SK-N-SH treated with all-trans-retinoic acid at 6 μM for 48 hours (cell line): ENCODE data around the gene KLHL17.

ENCODE experiments used
- RARB ChIP-seq: fragments of 250-450 bp; sonication (Bioruptor Pico); IDR thresholded peaks from 2 replicates; pipeline ENCODE4 v1.8.0; 2021; ENCODE audit warnings: mild to moderate bottlenecking, moderate library complexity
- TOX ChIP-seq: fragments of 250-450 bp; sonication (Bioruptor Pico); IDR thresholded peaks from 2 replicates; pipeline ENCODE4 v1.8.0; 2021; ENCODE audit warnings: mild to moderate bottlenecking, moderate library complexity, borderline replicate concordance
- TSHZ2 ChIP-seq: fragments of 250-450 bp; sonication (Bioruptor Pico); IDR thresholded peaks from 2 replicates; pipeline ENCODE4 v1.5.0; 2020; ENCODE audit warnings: mild to moderate bottlenecking, moderate library complexity
- ZFP3 ChIP-seq: fragments of 250-450 bp; sonication (Bioruptor Pico); IDR thresholded peaks from 2 replicates; pipeline ENCODE4 v1.5.0; 2020; ENCODE audit warnings: mild to moderate bottlenecking, moderate library complexity
- TF ChIP-seq, protein P1 (sequence below): fragments of 250-450 bp; sonication (Bioruptor Pico); IDR thresholded peaks from 2 replicates; pipeline ENCODE4 v1.5.1; 2021; ENCODE audit warnings: mild to moderate bottlenecking, moderate library complexity

- no peak for TF ChIP-seq RARB
- no peak for TF ChIP-seq TOX (CRISPR knock-in tag)
- TF ChIP-seq ZFP3 (CRISPR knock-in tag) = no peak
- no peak for TF ChIP-seq TSHZ2 (CRISPR knock-in tag)
- TF ChIP-seq, protein P1, sequence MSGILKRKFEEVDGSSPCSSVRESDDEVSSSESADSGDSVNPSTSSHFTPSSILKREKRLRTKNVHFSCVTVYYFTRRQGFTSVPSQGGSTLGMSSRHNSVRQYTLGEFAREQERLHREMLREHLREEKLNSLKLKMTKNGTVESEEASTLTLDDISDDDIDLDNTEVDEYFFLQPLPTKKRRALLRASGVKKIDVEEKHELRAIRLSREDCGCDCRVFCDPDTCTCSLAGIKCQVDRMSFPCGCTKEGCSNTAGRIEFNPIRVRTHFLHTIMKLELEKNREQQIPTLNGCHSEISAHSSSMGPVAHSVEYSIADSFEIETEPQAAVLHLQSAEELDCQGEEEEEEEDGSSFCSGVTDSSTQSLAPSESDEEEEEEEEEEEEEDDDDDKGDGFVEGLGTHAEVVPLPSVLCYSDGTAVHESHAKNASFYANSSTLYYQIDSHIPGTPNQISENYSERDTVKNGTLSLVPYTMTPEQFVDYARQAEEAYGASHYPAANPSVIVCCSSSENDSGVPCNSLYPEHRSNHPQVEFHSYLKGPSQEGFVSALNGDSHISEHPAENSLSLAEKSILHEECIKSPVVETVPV = no peak
Measured at GRCh38 chr1:923991-924655, 36.3 kb upstream of the KLHL17 start.
